Cerebellar nuclear complex (tissue), 1 donor: ENCODE data around the gene LTBP1.

Source experiments
- DNase-seq, 2 experiments: peaks; one replicate each; lab custom pipeline; 2025; lab: John Stamatoyannopoulos, UW

The LTBP1 gene

GRCh38 chr2:33307659-33308270 is 361.0 kb downstream of the LTBP1 start:
- no peak for DNase-seq

DNA sequence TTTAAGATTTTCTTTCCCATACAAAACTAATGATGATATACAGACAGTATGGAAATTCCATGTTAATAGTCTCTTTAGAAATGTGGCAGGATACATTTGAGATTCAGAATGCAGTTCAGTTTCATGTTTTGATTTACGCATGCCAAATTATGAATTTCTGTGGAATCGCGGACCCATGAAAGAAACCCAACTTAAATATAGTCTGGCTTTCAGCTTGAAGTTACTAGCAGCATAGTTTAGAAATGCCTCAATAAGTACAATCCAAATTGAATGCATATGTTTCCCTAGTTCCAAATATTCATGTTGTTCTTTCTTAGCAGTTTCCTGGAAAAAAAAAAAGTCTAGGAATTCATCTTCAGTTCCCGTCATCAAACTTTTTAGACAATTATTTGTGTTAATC is 365.6 kb downstream of the LTBP1 start:
- DNase-seq = no peak

DNA sequence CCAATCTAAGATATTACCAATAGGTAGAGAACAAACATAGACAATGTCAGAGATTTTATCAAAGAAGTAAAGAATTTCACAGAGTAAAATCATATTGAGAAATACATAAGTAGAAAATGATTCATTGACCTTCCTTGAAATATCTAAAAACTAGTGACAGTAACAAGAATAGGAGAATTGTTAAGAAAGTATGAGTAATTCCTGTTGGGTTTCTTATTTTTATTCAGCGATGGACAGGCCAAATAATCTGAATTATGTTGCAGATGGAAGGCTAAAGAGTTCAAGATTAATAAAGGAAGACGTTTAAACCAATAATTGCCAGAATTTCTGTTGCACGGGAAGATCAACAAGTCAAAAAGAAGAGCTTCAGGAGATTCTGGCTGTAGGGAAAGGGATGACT is 366.3 kb downstream of the LTBP1 start:
- no peak for DNase-seq

DNA sequence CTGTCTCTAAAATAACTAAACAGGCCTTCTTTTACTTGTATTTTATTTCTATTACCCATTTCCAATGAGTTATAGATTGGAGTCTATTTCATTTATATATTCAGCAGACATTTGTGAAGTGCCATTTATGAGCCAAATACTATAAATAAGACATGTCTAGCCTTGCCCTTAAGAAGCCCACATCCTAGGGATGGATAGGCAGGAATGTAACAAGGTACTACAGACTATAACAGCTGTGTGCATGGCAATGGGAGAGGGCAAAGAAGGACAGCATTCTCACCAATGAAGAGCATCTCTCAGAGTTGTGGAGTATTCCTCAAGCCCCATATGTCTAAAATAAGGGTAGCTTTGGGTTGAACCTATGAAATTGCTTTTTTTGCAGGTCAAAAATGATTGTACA is 367.8 kb downstream of the LTBP1 start:
- no peak for DNase-seq

- no peak for DNase-seq
Measured at GRCh38 chr2:33316328-33316727, 369.6 kb downstream of the LTBP1 start.

GRCh38 chr2:33317369-33318007 is 370.7 kb downstream of the LTBP1 start:
- no peak for DNase-seq

DNA sequence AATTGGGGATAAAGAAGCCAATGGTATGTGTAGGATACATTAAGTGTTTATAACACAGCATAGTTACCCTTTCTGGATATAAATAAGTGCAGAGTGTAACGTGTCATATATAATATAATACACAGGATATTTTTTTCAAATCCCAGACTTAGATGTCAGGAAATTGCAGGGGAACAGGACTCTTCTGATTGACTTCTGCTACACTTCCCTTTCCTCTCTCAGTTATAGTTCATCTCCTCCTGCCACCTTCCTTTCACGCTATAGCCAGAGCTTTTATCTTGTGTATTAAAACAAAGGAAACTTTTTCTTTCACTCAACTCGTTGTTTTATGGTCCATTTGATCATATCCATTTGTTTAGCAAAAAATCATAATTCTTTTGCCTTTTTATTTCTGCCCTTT is 371.7 kb downstream of the LTBP1 start:
- no peak for DNase-seq

- no peak for DNase-seq
Measured at GRCh38 chr2:33320573-33320972, 373.8 kb downstream of the LTBP1 start.

DNA sequence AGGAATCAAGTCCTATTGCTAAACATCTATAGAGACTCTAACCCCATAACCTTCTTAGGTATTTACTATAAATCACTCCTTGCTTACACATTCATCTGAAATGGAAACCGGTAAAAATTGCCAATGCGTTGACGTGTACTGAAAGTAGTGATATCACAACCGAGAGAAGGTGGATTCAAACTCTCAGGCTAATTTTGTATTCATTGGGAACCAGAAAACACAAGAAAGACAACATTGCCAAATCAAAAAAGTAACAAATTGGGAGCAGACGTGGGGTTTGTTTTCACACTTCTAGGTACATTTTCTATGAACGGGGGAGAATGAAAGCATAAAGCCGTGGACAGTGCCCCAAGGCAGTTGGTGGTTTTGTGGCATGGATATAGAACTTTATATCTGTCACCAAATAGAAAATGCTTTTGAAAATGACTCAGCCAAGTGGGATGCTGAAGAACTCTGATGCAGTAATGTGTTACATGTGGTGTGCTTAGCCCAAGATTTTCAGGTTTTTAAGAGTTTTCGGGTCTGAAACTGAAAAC is 374.6 kb downstream of the LTBP1 start:
- DNase-seq = no peak

GRCh38 chr2:33321876-33322483 is 375.2 kb downstream of the LTBP1 start:
- DNase-seq = no peak

GRCh38 chr2:33322612-33323011 is 375.9 kb downstream of the LTBP1 start:
- DNase-seq = no peak

GRCh38 chr2:33323957-33324356 is 377.2 kb downstream of the LTBP1 start:
- DNase-seq = no peak

DNA sequence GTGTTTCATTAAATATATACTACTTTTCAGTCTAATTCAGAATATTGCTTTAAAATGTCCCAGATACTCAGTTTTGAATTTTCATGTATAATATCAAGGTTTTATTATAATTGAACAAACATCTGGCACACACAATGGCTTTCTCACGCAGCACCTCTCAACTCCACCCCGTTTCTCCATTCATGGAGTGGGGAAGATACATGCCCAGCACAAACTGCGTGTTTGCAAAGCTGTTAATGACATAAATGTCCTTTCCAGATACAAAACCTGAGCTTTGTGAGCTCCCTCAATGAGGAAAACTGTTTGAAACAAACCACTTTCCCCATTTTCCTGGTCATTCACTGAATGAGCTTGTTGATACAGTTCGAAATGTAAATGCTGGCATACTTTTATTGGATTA is 379.3 kb downstream of the LTBP1 start:
- no peak for DNase-seq

DNA sequence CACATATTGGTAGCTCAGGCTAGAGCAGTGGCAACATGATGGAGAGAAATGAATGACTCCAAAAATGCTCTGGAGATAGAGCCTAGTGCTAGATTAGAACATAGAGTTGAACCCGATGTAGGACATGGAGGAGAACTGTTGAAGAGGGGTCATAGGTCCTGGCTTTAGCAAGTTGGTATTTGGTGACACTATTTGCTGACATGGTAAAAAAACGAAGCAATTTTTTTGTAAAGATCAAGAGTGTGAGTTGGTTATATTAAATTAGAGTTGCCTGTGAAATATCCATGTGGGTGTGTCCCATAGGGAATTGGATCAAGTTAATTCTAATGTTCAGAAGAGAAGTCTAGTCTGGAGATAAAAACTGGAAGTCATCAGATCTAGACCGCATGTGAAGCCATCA is 386.7 kb downstream of the LTBP1 start:
- no peak for DNase-seq

DNA sequence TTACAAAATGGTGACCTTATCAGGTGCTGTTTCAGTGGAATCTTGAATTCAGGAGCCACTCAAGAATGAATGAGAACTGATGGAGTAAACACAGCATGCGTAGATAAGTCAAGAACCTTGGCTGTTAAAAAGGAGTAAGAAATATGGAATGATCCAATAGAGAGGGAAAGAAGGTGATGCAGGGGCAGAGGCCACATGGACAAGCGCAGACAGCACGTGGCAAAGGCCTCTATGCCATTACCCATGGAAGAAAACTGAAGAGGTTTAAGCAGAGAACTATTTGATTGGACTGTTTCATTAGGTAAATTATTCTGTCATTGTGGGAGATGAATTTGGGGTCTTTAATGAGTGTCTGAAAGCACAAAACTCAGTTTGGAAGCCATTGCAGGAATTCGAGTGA is 387.3 kb downstream of the LTBP1 start:
- DNase-seq = no peak

DNA sequence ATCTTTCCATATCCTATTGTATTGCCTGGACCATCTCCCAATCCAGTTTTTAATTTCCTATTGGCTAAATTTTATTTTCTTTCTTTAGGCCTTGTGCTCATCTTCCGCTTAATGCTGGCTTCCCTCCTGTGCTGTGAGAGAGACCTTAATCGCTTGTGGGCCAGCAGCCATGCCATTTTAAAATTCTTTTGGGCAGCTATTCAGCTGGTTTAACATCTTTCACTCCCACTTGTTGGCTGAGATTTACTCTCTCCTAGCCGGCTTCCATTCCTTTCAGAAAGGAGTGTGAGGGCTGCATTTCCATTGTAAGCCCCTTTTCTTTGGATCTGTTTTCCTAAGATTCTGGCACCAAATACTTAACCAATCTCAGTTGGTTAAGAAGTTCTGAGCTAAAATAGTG is 388.8 kb downstream of the LTBP1 start:
- DNase-seq = no peak

GRCh38 chr2:33336036-33336625 is 389.4 kb downstream of the LTBP1 start:
- DNase-seq = no peak

DNA sequence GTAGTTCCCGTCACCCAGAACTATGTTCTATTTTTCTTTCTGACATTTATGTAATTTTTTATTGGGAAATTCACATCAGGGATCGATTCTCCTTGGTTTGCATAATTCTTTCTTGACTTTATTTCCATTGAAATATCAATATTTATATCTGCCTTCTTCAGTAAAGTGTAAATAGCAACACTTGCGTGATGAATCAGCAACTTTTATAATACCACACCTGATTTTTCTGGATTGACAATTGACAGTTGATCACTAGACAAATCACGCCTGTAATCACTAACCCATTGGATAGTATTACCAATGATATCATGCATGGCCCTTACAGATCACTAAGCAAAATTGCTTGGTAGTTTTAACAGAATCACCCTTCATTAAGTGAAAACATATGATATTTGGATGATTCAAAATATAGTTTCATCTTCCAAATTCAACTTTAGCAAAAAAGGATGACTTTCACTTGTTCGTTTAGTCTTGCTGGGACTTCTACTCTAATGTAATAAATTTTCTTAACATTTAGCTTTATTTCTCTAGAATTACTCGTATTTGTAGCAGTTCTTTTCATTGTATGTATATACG is 390.7 kb downstream of the LTBP1 start:
- no peak for DNase-seq

DNA sequence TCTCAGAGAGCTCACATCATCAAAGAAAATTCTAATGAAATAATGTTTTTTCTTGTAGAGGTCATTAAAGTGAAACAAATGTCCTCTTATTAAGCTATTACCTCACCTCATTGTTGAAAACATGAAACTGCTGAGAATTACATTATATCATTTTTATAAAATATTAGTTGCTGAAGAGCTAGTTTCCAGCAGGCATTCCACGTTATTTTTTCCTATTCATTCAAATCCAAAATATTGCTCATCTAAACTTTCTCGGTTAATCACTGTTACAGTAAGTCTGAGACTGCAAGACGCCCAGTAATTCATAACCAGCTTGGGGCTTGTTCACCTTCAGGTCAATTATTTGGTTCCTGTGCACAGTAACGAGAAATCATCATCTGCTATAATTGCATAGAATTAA is 391.2 kb downstream of the LTBP1 start:
- no peak for DNase-seq

DNA sequence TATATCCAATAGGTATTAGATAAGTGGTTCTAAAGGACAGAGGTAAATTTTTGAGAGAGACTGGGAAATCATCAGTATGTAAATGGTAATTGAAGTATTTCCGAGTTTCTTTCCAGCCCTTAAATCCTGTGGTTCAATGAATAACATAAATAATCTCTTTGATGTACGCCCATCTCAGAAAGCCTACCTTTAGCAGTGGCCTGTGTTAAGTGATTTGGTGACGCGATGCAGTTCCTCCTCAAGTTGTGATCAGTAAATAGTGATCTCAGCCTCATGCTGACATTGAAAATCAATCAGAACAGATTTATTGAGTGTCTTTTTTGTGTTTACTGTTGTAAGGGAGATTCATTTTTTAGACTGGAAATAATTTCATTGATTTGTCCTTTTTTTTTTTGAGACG is 392.5 kb downstream of the LTBP1 start:
- no peak for DNase-seq

DNA sequence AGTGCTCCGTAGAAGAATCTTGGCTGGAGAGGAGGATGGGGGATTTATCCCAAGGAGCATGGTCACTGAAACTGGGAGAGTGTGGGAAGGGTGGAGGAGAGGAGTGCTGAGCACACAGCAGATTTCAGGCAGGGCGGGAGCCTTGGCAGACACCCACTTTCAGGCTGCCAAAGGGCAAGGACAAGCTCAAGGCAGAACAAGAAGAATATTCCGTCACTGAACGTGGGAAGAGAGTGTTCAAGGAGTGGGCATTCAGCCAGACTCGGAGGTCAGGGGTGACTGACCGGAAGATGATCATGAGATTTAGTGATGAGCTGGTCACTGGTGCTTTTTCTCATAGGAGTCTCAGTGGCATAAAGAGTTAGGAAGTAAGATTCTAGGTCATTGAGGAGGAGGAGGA is 393.5 kb downstream of the LTBP1 start:
- DNase-seq = no peak

DNA sequence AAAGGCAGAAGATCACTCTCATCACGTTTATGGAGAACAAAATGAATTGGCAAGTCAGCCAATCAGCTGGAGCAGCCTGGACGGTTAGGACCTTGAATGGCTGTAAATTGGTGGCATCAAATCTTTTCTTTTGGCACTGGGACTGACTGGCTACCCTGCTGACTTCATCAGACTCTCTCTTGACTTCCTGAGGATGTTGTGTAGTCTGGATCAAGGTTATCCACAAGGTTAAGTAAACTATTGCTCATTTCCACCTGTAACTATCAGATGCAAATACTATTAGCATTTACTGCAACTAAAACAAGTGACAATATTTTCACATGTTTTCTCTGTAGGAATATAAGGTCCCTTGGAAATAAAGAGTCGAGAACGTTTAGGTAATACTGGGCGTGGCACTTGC is 395.4 kb downstream of the LTBP1 start:
- no peak for DNase-seq

GRCh38 chr2:33342705-33343104 is 396.0 kb downstream of the LTBP1 start:
- DNase-seq = no peak
